GM21423 (cell line): ENCODE measurements around the gene MOV10L1.

Experiments
- ATAC-seq: cut with Tn5 transposase; IDR thresholded peaks from one replicate; pipeline ENCODE4 v1.9.1; 2021; ENCODE audit warnings: mild to moderate bottlenecking, moderate library complexity; ENCODE audit not compliant: unreplicated experiment

MOV10L1 gene

GRCh38 chr22:50184902-50185374, 95.1 kb downstream of the MOV10L1 start:
- no peak for ATAC-seq

- ATAC-seq: peak; percentile 39
Observed at GRCh38 chr22:50185375-50186087, 95.7 kb downstream of the MOV10L1 start, which contains the start of gene TRABD. TSS of gene TRABD (plus strand) at chr22:50185913. CDS start at chr22:50193061, 7,148 bp downstream.

GRCh38 chr22:50186181-50186714, 96.4 kb downstream of the MOV10L1 start:
- ATAC-seq: no peak

GRCh38 chr22:50186761-50187523, 97.1 kb downstream of the MOV10L1 start:
- no peak for ATAC-seq

- no peak for ATAC-seq
Observed at GRCh38 chr22:50188356-50188755, 98.5 kb downstream of the MOV10L1 start.

GRCh38 chr22:50189184-50189848, 99.5 kb downstream of the MOV10L1 start:
- no peak for ATAC-seq

GRCh38 chr22:50189849-50190181, 100.0 kb downstream of the MOV10L1 start:
- peak; percentile 0 for ATAC-seq

GRCh38 chr22:50190182-50190940, 100.6 kb downstream of the MOV10L1 start:
- ATAC-seq: peak; percentile 38

GRCh38 chr22:50190941-50191741, 101.3 kb downstream of the MOV10L1 start:
- ATAC-seq: peak; percentile 36

GRCh38 chr22:50192436-50193204, 102.8 kb downstream of the MOV10L1 start:
- no peak for ATAC-seq

GRCh38 chr22:50193621-50194020, 103.8 kb downstream of the MOV10L1 start:
- no peak for ATAC-seq

- no peak for ATAC-seq
Observed at GRCh38 chr22:50194037-50194805, 104.4 kb downstream of the MOV10L1 start.

GRCh38 chr22:50196256-50196655, 106.5 kb downstream of the MOV10L1 start:
- no peak for ATAC-seq

GRCh38 chr22:50197000-50197800, 107.4 kb downstream of the MOV10L1 start:
- no peak for ATAC-seq

- no peak for ATAC-seq
Observed at GRCh38 chr22:50197856-50198623, 108.2 kb downstream of the MOV10L1 start.

GRCh38 chr22:50198624-50199017, 108.8 kb downstream of the MOV10L1 start:
- no peak for ATAC-seq

GRCh38 chr22:50199251-50199721, 109.5 kb downstream of the MOV10L1 start:
- ATAC-seq: no peak
